H1 (cell line): ENCODE data around the gene EPHA8. TPM values are rescaled to one million over a fixed set of nuclear protein-coding genes. Genes with fewer than 3 reads are reported as not detected.

Experiments
- CTCF ChIA-PET: fragments of 300-600 bp; sonication (Branson Sonifier 250); formaldehyde crosslinking; loops from one replicate; lab custom pipeline; 2021; ENCODE audit not compliant: partially characterized antibody; lab: Charles Lee
- POLR2A ChIA-PET: fragments of 300-600 bp; sonication (Branson Sonifier 250); formaldehyde crosslinking; loops from one replicate; lab custom pipeline; 2021; ENCODE audit warnings: inconsistent platforms; ENCODE audit not compliant: partially characterized antibody; lab: Charles Lee
- DNase-seq, 2 experiments: peaks; one replicate each; pipeline versions ENCODE4 v3.0.0 to v3.0.0-alpha.2; 2010 to 2022; ENCODE audit warnings: low spot score in 2 of 2, low read depth in 1 of 2, mixed read lengths in 1 of 2
- FAIRE-seq: peaks from 2 replicates; lab custom pipeline; 2011; peaks lifted over from hg19 to GRCh38; lab: Jason Lieb, UNC
- H2AFZ ChIP-seq: 2 replicates; pipeline ENCODE4 v1.8.1; 2012; ENCODE audit warnings: low read length, inconsistent platforms
- H2AK5ac ChIP-seq: 2 replicates; pipeline ENCODE4 v1.6.1; 2013; ENCODE audit warnings: low read depth, low read length
- H2BK120ac ChIP-seq: replicated peaks from 2 replicates; pipeline ENCODE3; 2013; ENCODE audit warnings: low read depth, low read length, inconsistent platforms
- H2BK12ac ChIP-seq: 2 replicates; pipeline ENCODE4 v1.6.1; 2013; ENCODE audit warnings: low read depth, low read length
- H2BK15ac ChIP-seq: 2 replicates; pipeline ENCODE4 v1.6.1; 2013; ENCODE audit warnings: low read length
- H2BK20ac ChIP-seq: 2 replicates; pipeline ENCODE4 v1.6.1; 2013; ENCODE audit warnings: low read length
- H2BK5ac ChIP-seq: 2 replicates; pipeline ENCODE4 v1.6.1; 2013; ENCODE audit warnings: low read depth, low read length
- H3K14ac ChIP-seq: 2 replicates; pipeline ENCODE4 v1.6.1; 2013; ENCODE audit warnings: inconsistent platforms; ENCODE audit not compliant: insufficient read length
- H3K18ac ChIP-seq: 2 replicates; pipeline ENCODE4 v1.6.1; 2013; ENCODE audit warnings: low read length; ENCODE audit errors: extremely low read depth
- H3K23ac ChIP-seq: 2 replicates; pipeline ENCODE4 v1.6.1; 2013; ENCODE audit warnings: inconsistent platforms; ENCODE audit not compliant: insufficient read length
- H3K23me2 ChIP-seq: 2 replicates; pipeline ENCODE4 v1.6.1; 2013; ENCODE audit warnings: low read depth, low read length
- H3K27ac ChIP-seq: 2 replicates; pipeline ENCODE4 v1.6.1; 2011; ENCODE audit warnings: low read depth, low read length, inconsistent platforms
- H3K27me3 ChIP-seq, 4 experiments: replicated peaks in 1 of 4; 1 replicate in 1 of 4; 2 replicates in 3 of 4; pipeline versions ENCODE4 v1.6.1 to v1.8.1; 2011 to 2013; ENCODE audit warnings: low read length in 3 of 4, mild to moderate bottlenecking in 3 of 4, inconsistent platforms in 2 of 4, mixed read lengths in 2 of 4, moderate library complexity in 1 of 4; ENCODE audit not compliant: control insufficient read depth in 3 of 4, insufficient read depth in 3 of 4; ENCODE audit errors: extremely low read depth in 1 of 4
- H3K36me3 ChIP-seq, 4 experiments: 2 replicates each; pipeline versions ENCODE4 v1.6.1 to v1.8.1; 2011 to 2013; ENCODE audit warnings: mild to moderate bottlenecking in 4 of 4, low read length in 3 of 4, moderate library complexity in 2 of 4, control low read depth in 1 of 4, inconsistent platforms in 1 of 4; ENCODE audit not compliant: insufficient read depth in 4 of 4, control insufficient read depth in 2 of 4
- H3K4ac ChIP-seq: replicated peaks from 2 replicates; pipeline ENCODE3; 2013; ENCODE audit warnings: low read length, low read depth, mixed read lengths, inconsistent platforms; ENCODE audit not compliant: insufficient read length
- H3K4me1 ChIP-seq, 4 experiments: replicated peaks in 1 of 4; 1 replicate in 1 of 4; 2 replicates in 3 of 4; pipeline versions ENCODE4 v1.6.1 to v1.8.1; 2011 to 2013; ENCODE audit warnings: low read length in 3 of 4, inconsistent platforms in 2 of 4, mixed read lengths in 1 of 4; ENCODE audit not compliant: insufficient read depth in 4 of 4, control insufficient read depth in 3 of 4
- H3K4me2 ChIP-seq, 2 experiments: 2 replicates each; pipeline versions ENCODE4 v1.6.1 to v1.8.1; 2011 to 2013; ENCODE audit warnings: low read depth in 2 of 2, low read length in 2 of 2, control low read depth in 1 of 2, inconsistent platforms in 1 of 2, mild to moderate bottlenecking in 1 of 2; ENCODE audit not compliant: insufficient read depth in 1 of 2
- H3K4me3 ChIP-seq, 4 experiments: fragments of 200-600, 300-600 bp in 1 of 4; sonication (generic), shearing (Covaris generic), sonication (Bioruptor Twin) in 1 of 4; 2 replicates each; pipeline versions ENCODE4 v1.5.1 to v1.8.1; 2011 to 2016; ENCODE audit warnings: low read length in 4 of 4, low read depth in 3 of 4, control low read depth in 2 of 4, inconsistent platforms in 2 of 4, mild to moderate bottlenecking in 2 of 4, mixed read lengths in 1 of 4, moderate library complexity in 1 of 4; ENCODE audit not compliant: insufficient read depth in 2 of 4; ENCODE audit errors: extremely low read depth in 1 of 4
- H3K56ac ChIP-seq: replicated peaks from 2 replicates; pipeline ENCODE3; 2013; ENCODE audit warnings: low read depth, mild to moderate bottlenecking, mixed read lengths, low read length, inconsistent platforms; ENCODE audit not compliant: insufficient read length
- H3K79me1 ChIP-seq: 2 replicates; pipeline ENCODE4 v1.6.1; 2013; ENCODE audit warnings: low read depth, low read length, control low read depth
- H3K79me2 ChIP-seq, 2 experiments: 2 replicates each; pipeline versions ENCODE4 v1.6.1 to v1.8.1; 2012 to 2013; ENCODE audit warnings: low read length in 2 of 2, mild to moderate bottlenecking in 2 of 2, inconsistent platforms in 1 of 2; ENCODE audit not compliant: insufficient read depth in 2 of 2, control insufficient read depth in 1 of 2
- H3K9ac ChIP-seq, 4 experiments: replicated peaks in 1 of 4; 1 replicate in 1 of 4; 2 replicates in 3 of 4; pipeline versions ENCODE4 v1.6.1 to v1.8.1; 2011 to 2013; ENCODE audit warnings: low read depth in 3 of 4, low read length in 3 of 4, control low read depth in 2 of 4, mild to moderate bottlenecking in 2 of 4, moderate library complexity in 2 of 4, inconsistent platforms in 1 of 4; ENCODE audit errors: extremely low read depth in 1 of 4
- H3K9me3 ChIP-seq, 2 experiments: 2 replicates each; pipeline versions ENCODE4 v1.6.1 to v1.8.1; 2012 to 2013; ENCODE audit warnings: mild to moderate bottlenecking in 2 of 2, moderate library complexity in 2 of 2, control low read depth in 1 of 2, inconsistent platforms in 1 of 2, low read depth in 1 of 2, low read length in 1 of 2, mixed read lengths in 1 of 2; ENCODE audit not compliant: insufficient read depth in 2 of 2
- H4K20me1 ChIP-seq, 2 experiments: replicated peaks in 1 of 2; 2 replicates each; pipeline versions ENCODE3 to v1.8.1; 2011 to 2013; ENCODE audit warnings: inconsistent platforms in 2 of 2, low read length in 2 of 2, mild to moderate bottlenecking in 1 of 2; ENCODE audit not compliant: insufficient read depth in 2 of 2, control insufficient read depth in 1 of 2
- H4K5ac ChIP-seq: 2 replicates; pipeline ENCODE4 v1.6.1; 2013; ENCODE audit warnings: low read length, low read depth, mixed read lengths, inconsistent platforms; ENCODE audit not compliant: insufficient read length
- H4K8ac ChIP-seq: 2 replicates; pipeline ENCODE4 v1.8.0; 2013; ENCODE audit warnings: mild to moderate bottlenecking, moderate library complexity, low read length, inconsistent platforms; ENCODE audit not compliant: insufficient read depth; ENCODE audit errors: extremely low read depth
- H4K91ac ChIP-seq: replicated peaks from 2 replicates; pipeline ENCODE3; 2013; ENCODE audit warnings: low read length, mixed read lengths, inconsistent platforms; ENCODE audit not compliant: insufficient read length
- PHF8 ChIP-seq: fragments of 200-600 bp; sonication (generic); conservative IDR thresholded peaks from 2 replicates; pipeline ENCODE4 v1.7.1; 2012; ENCODE audit warnings: low read depth, mild to moderate bottlenecking, inconsistent platforms, low read length, moderate library complexity
- POLR2AphosphoS5 ChIP-seq: IDR thresholded peaks from 2 replicates; pipeline ENCODE4 v1.6.1; 2011; ENCODE audit warnings: low read depth, low read length
- WGBS, 2 experiments: shearing (Covaris generic) in 1 of 2; methylation state at CpG; one replicate each; pipeline versions ENCODE4 v1.1.6 to v1.1.7; 2013 to 2015; ENCODE audit warnings: low lambda C conversion rate in 2 of 2, mixed read lengths in 2 of 2, inconsistent platforms in 1 of 2, low coverage in 1 of 2, missing lambda C conversion rate in 1 of 2; ENCODE audit not compliant: insufficient replicate concordance in 2 of 2, insufficient coverage in 1 of 2, insufficient read length in 1 of 2; ENCODE audit errors: extremely low coverage in 1 of 2, missing lambda C conversion rate in 1 of 2; 5-methylcytosine and 5-hydroxymethylcytosine counted together
- polyA plus RNA-seq, 7 experiments: library from polyadenylated mRNA; depleted of rRNA in 3 of 7; stranded (reverse) in 5 of 7; unstranded in 2 of 7; fragments of >200 nt in 5 of 7; fragments of 200-250 nt in 2 of 7; gene quantifications; 1 replicate in 5 of 7; 2 replicates in 1 of 7; 4 replicates in 1 of 7; pipeline versions ENCODE4 v1.2.1 to v1.2.3, GENCODE V29; 2011 to 2013; ENCODE audit warnings: missing spikeins in 2 of 7, mixed read lengths in 2 of 7
- total RNA-seq: library from RNA; stranded (reverse); fragmentation: NEBNext Ultra II Directional; extraction: Animal tissue kit (Norgen Biotek cat#: 25700); gene quantifications from 2 replicates; pipeline ENCODE4 v1.2.1, GENCODE V29; 2021

The EPHA8 gene
- total and polyA plus RNA-seq, 2 of the 8 experiments (the other 6 are each of a cell fraction or from before 2014, with no cell fraction given) = 4.0 to 8.4 TPM

DNA sequence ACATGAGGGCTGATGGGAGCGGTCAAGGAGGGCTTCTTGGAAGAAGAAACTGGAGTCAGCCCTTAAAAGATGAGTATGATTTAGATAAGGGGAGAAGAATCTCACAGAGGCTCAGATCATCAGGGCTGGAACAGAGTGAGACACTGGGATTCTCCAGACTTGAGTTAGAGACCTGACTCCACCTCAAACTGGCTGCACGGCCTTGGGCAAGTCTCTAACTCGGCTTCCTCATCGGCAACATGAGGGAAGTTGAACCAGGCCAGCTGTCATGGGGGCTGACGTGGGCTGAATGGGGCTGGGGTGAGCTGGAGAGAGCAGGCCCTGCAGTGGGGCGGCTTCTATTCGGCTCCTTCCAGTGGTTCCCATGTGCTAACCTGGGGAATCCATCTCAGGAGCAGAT, 82.6 kb downstream of the EPHA8 start:
- POLR2A ChIA-PET = no interaction called here
- Histone ChIP-seq H3K4me3 (no peak overlapping the region), H2BK120ac (no peak overlapping the region), H3K23ac (no peak overlapping the region), H3K9ac (no peak overlapping the region), H2BK5ac (no peak overlapping the region), H3K4me1 (no peaks in the 10 kb centered on the region), H2BK12ac (no peak overlapping the region), H3K4ac (no peak overlapping the region), H3K9me3 (no peaks in the 10 kb centered on the region), H3K79me2 (no peaks in the 10 kb centered on the region), H4K5ac (no peak overlapping the region), H4K20me1 (peaks cover 0 to 3% of the 10 kb centered on the region in 2 experiments), H3K23me2 (no peaks in the 10 kb centered on the region; the same call in 1 of the 2 replicates), H4K91ac (no peak overlapping the region), H2AFZ (no peak overlapping the region), H4K8ac (no peak overlapping the region), H2BK20ac (no peak overlapping the region), H3K18ac (no peak overlapping the region), H3K36me3 (no peaks in the 10 kb centered on the region), H3K79me1 (no peaks in the 10 kb centered on the region), H2BK15ac (no peak overlapping the region), H3K56ac (no peak overlapping the region), H3K14ac (no peak overlapping the region), H2AK5ac (no peak overlapping the region), H3K27ac (no peak overlapping the region), H3K27me3 (no peaks in the 10 kb centered on the region; a peak in 1 of 7 replicates), H3K4me2 (no peak overlapping the region)
- 74% methylated on average over 6 of the region's 7 CpGs; no CpG with 5 or more reads in 1 of the 2 experiments for WGBS, 2 experiments
- FAIRE-seq (no peak), DNase-seq (no peak)
- peak; percentile 30; the same call in 1 of the 2 replicates for TF ChIP-seq POLR2AphosphoS5
- no peak for TF ChIP-seq PHF8
- CTCF ChIA-PET = interaction anchor here (0.7 to 1.2 kb wide), 6 partner anchors 11 to 325 kb away, joined by 3 to 6 read pairs (median 4); no protein-coding TSS in a partner anchor
